Body of pancreas (tissue), 4 donors: ENCODE data around the gene TNKS2. TPM values are rescaled to one million over a fixed set of nuclear protein-coding genes. Genes with fewer than 3 reads are reported as not detected.

Source experiments
- ATAC-seq: fragments of 150-250 bp; one replicate; pipeline ENCODE4 v1.9.1; 2016
- DNase-seq, 4 donors: peaks; one replicate each; pipeline ENCODE4 v3.0.0-alpha.2; 2019
- H3K27ac ChIP-seq, 4 donors: fragments of 200-600 bp; sonication (generic); 1 replicate in 3 of 4; 2 replicates in 1 of 4; pipeline versions ENCODE4 v1.5.1 to v1.6.1; 2016 to 2019; ENCODE audit warnings: mild to moderate bottlenecking in 1 of 4, mixed read lengths in 1 of 4, moderate library complexity in 1 of 4
- H3K27me3 ChIP-seq, 2 donors: fragments of 200-600 bp; sonication (generic); one replicate each; pipeline ENCODE4 v1.6.0; 2016; ENCODE audit warnings: mild to moderate bottlenecking in 1 of 2
- H3K36me3 ChIP-seq, 2 donors: fragments of 200-600 bp; sonication (generic); replicated peaks in 1 of 2; 2 replicates each; pipeline ENCODE4 v1.5.1; 2016; ENCODE audit warnings: low read depth in 2 of 2; ENCODE audit not compliant: insufficient read depth in 1 of 2
- H3K4me1 ChIP-seq: fragments of 200-600 bp; sonication (generic); one replicate; pipeline ENCODE4 v1.6.0; 2016
- H3K4me3 ChIP-seq, 2 donors: fragments of 200-600 bp; sonication (generic); 1 replicate in 1 of 2; 2 replicates in 1 of 2; pipeline ENCODE4 v1.5.1; 2016 to 2019
- H3K9me3 ChIP-seq, 3 donors: fragments of 200-600 bp; sonication (generic); 1 replicate in 2 of 3; 2 replicates in 1 of 3; pipeline ENCODE4 v1.5.1; 2016
- POLR2A ChIP-seq, 3 donors: fragments of 450-650 bp; IDR thresholded peaks; one replicate each; pipeline ENCODE4 v1.6.1; 2016; ENCODE audit warnings: antibody characterized with exemption in 3 of 3, mild to moderate bottlenecking in 2 of 3
- WGBS, 2 donors: methylation state at CpG; one replicate each; pipeline ENCODE4 v1.1.5; 2017; 5-methylcytosine and 5-hydroxymethylcytosine counted together
- intact Hi-C: fragments of 100-400 bp; cut with DNase I; formaldehyde crosslinking; loops from one replicate; pipeline ENCODE4 v1.15.1; 2023
- total RNA-seq, 2 donors: library from RNA; depleted of rRNA; stranded (reverse); fragments of >200 nt; gene quantifications; one replicate each; pipeline ENCODE4 v1.1.0, GENCODE V29; 2016
- TF ChIP-seq, protein P1 (sequence below), 7 experiments: fragments of 450-650 bp in 4 of 7; fragments of 200-600 bp in 3 of 7; sonication (generic) in 3 of 7; IDR thresholded peaks; one replicate each; pipeline ENCODE4 v1.5.1; 2016 to 2019; ENCODE audit warnings: antibody characterized with exemption in 7 of 7

TNKS2 gene
- total RNA-seq, 2 donors from 2014 or later, result 23.4 to 29.6 TPM

DNA sequence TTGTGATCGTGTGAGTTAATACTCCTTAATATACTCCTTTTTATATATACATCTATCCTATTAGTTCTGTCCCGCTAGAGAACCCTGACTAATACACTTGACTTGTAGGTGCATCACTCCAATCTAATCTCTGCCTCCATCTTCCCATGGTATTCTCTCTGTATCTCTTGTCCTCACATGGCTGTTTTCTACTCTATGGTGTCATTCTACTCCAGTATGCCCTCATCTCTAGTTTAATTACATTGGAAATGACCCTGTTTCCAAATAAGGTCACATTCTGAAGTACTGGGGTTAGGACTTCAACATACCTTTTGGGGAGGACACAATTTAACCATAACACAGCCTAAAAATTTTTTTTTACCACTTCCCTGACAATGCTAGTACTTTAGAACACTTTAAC is 25.8 kb upstream of the TNKS2 start:
- Histone ChIP-seq H3K36me3 (no peaks in the 10 kb centered on the region), H3K4me3 (no peak overlapping the region), H3K4me1 (no peaks in the 10 kb centered on the region), H3K9me3 (no peaks in the 10 kb centered on the region), H3K27me3 (no peaks in the 10 kb centered on the region), H3K27ac (no peak overlapping the region)
- intact Hi-C loops, result no loop called here
- no peak for TF ChIP-seq POLR2A (IDR thresholded peaks at IDR 0.05)
- TF ChIP-seq, protein P1, sequence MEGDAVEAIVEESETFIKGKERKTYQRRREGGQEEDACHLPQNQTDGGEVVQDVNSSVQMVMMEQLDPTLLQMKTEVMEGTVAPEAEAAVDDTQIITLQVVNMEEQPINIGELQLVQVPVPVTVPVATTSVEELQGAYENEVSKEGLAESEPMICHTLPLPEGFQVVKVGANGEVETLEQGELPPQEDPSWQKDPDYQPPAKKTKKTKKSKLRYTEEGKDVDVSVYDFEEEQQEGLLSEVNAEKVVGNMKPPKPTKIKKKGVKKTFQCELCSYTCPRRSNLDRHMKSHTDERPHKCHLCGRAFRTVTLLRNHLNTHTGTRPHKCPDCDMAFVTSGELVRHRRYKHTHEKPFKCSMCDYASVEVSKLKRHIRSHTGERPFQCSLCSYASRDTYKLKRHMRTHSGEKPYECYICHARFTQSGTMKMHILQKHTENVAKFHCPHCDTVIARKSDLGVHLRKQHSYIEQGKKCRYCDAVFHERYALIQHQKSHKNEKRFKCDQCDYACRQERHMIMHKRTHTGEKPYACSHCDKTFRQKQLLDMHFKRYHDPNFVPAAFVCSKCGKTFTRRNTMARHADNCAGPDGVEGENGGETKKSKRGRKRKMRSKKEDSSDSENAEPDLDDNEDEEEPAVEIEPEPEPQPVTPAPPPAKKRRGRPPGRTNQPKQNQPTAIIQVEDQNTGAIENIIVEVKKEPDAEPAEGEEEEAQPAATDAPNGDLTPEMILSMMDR (IDR thresholded peaks at IDR 0.05), result no peak
- no peak for DNase-seq
- no peak for ATAC-seq
- 68 to 86% methylated on average over 2 of the region's 2 CpGs for WGBS, 2 donors

DNA sequence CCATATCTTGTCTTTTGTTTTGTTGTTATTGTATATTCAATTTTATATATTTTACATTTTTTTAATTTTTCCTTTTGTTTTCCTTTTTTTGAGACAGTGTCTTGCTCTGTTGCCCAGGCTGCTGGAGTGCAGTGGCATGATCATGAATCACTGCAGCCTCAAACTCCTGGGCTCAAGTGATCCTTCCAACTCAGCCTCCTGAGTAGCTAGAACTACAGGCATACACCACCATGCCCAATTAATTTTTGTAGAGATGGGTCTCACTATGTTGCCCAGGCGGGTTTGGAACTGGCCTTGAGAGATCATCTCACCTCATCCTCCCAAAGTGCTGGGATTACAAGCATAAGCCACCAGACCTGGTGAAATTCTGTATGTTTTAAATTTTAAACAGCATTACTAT is 25.4 kb upstream of the TNKS2 start:
- no peaks in the 10 kb centered on the region for H3K36me3 ChIP-seq
- H3K27ac ChIP-seq, result no peak overlapping the region
- no peaks in the 10 kb centered on the region for H3K9me3 ChIP-seq
- no peak for DNase-seq
- TF ChIP-seq, protein P1 (IDR thresholded peaks at IDR 0.05), result no peak
- TF ChIP-seq POLR2A (IDR thresholded peaks at IDR 0.05), result no peak
- no peak overlapping the region for H3K4me3 ChIP-seq
- no peaks in the 10 kb centered on the region for H3K4me1 ChIP-seq
- intact Hi-C loops, result no loop called here
- 44 to 50% methylated on average over 1 of the region's 1 CpG for WGBS, 2 donors
- no peaks in the 10 kb centered on the region for H3K27me3 ChIP-seq
- ATAC-seq, result no peak

DNA sequence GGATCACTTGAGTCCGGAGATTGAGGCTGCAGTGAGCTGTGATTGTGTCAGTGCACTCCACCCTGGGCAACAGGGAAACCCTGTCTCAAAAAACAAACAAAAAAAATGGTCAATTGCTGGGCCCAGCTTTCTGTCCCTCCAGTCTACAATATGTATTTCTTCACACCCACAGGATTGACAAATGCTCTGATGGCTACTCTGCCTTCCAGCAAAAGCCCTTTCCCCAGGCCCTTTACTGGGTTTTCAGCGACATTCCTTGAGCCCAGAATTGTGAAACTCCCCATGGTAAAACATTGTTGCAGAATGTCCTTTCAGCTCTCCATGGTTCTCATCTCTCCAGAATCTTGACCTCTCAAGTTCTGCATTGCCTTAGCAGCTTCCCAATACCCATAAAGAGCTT is 23.7 kb upstream of the TNKS2 start:
- DNase-seq (no peak), ATAC-seq (no peak)
- Histone ChIP-seq H3K9me3 (no peaks in the 10 kb centered on the region), H3K27ac (no peak overlapping the region), H3K4me3 (no peak overlapping the region), H3K4me1 (no peaks in the 10 kb centered on the region), H3K27me3 (no peaks in the 10 kb centered on the region), H3K36me3 (no peaks in the 10 kb centered on the region)
- intact Hi-C loops, result no loop called here
- 93% methylated on average over 2 of the region's 2 CpGs for WGBS, 2 donors
- TF ChIP-seq, protein P1 (IDR thresholded peaks at IDR 0.05), result no peak

DNA sequence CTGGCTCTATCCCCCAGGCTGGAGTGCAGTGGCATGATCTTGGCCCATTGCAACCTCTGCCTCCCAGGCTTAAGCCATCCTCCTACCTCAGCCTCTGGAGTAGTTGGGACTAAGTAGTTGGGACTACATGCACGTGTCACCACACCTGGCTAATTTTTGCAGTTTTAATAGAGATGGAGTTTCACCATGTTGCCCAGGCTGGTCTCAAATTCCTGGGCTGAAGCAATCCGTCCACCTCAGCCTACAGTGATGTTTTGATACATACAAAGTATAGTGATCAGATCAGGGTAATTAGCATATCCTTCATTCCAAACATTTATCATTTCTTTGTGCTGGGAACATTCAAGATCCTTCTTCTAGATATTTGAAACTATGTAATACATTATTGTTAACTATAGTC is 22.5 kb upstream of the TNKS2 start:
- 79 to 90% methylated on average over 2 of the region's 2 CpGs for WGBS, 2 donors
- H3K27ac ChIP-seq, result no peak overlapping the region
- H3K4me3 ChIP-seq, result no peak overlapping the region
- DNase-seq (no peak), ATAC-seq (no peak)
- no peaks in the 10 kb centered on the region for H3K27me3 ChIP-seq
- intact Hi-C loops, result no loop called here
- no peaks in the 10 kb centered on the region for H3K36me3 ChIP-seq
- H3K9me3 ChIP-seq, result no peaks in the 10 kb centered on the region
- no peak for TF ChIP-seq POLR2A (IDR thresholded peaks at IDR 0.05)
- TF ChIP-seq, protein P1 (IDR thresholded peaks at IDR 0.05), result no peak
- no peaks in the 10 kb centered on the region for H3K4me1 ChIP-seq

DNA sequence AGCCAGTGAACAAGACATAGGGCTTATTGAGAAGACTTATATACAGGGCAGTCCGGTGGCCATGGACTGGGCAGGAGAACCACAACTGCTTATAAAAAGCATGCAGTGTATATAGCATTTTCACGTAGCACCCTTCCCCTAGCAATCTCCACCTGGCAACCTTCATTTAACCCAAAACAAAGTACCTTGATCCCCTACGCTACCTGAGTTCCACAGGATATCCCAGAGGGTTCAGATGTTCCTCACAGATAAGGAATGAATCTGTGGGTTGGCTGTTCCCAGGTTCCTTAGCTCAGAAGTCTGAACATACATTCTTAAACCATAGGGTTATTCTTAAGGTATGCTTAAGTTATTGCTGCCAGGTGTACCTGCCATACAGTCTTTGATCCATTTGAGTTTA is 22.0 kb upstream of the TNKS2 start:
- Histone ChIP-seq H3K27me3 (no peaks in the 10 kb centered on the region), H3K9me3 (no peaks in the 10 kb centered on the region), H3K4me3 (no peak overlapping the region), H3K36me3 (no peaks in the 10 kb centered on the region), H3K27ac (no peak overlapping the region), H3K4me1 (no peaks in the 10 kb centered on the region)
- intact Hi-C loops, result no loop called here
- DNase-seq (no peak), ATAC-seq (no peak)
- WGBS, 2 donors, result 87 to 100% methylated on average over 3 of the region's 3 CpGs
- no peak for TF ChIP-seq POLR2A (IDR thresholded peaks at IDR 0.05)
- TF ChIP-seq, protein P1 (IDR thresholded peaks at IDR 0.05), result no peak
